Neural cell (in vitro differentiated cells): Measurements from ENCODE around the gene GRSF1. TPM values are rescaled to one million over a fixed set of nuclear protein-coding genes. Genes with fewer than 3 reads are reported as not detected.

Experiments used
- H2AFZ ChIP-seq: fragments of 200-600, 300-800 bp; sonication (generic), shearing (Covaris generic); 2 replicates; pipeline ENCODE4 v1.6.0; 2014; ENCODE audit warnings: low read depth, mild to moderate bottlenecking, antibody characterized with exemption, low read length, moderate library complexity
- H3F3A ChIP-seq: fragments of 200-600 bp; shearing (Covaris generic); 2 replicates; pipeline ENCODE4 v1.6.1; 2016; ENCODE audit warnings: mild to moderate bottlenecking, moderate library complexity, mixed read lengths, antibody characterized with exemption, low read length; ENCODE audit not compliant: insufficient read depth, poor library complexity, severe bottlenecking
- H3K27ac ChIP-seq: fragments of 200-600, 300-800 bp; sonication (generic), shearing (Covaris generic); 2 replicates; pipeline ENCODE4 v1.5.1; 2014; ENCODE audit warnings: mild to moderate bottlenecking, low read length, moderate library complexity
- H3K27me3 ChIP-seq: fragments of 300-800, 200-600 bp; sonication (generic), shearing (Covaris generic); 2 replicates; pipeline ENCODE4 v1.6.0; 2014; ENCODE audit warnings: mild to moderate bottlenecking, low read depth, low read length, moderate library complexity; ENCODE audit not compliant: insufficient read depth
- H3K36me3 ChIP-seq: fragments of 300-800, 200-600 bp; sonication (generic), shearing (Covaris generic); 2 replicates; pipeline ENCODE4 v1.5.1; 2014; ENCODE audit warnings: mild to moderate bottlenecking, antibody characterized with exemption, low read length, moderate library complexity; ENCODE audit not compliant: insufficient read depth
- H3K4me2 ChIP-seq: fragments of 300-800, 200-600 bp; sonication (generic), shearing (Covaris generic); 2 replicates; pipeline ENCODE4 v1.6.0; 2014; ENCODE audit warnings: mild to moderate bottlenecking, low read length
- H3K4me3 ChIP-seq: fragments of 300-800, 200-600 bp; sonication (generic), shearing (Covaris generic); 2 replicates; pipeline ENCODE4 v1.5.1; 2014; ENCODE audit warnings: mild to moderate bottlenecking, low read length, moderate library complexity
- H3K79me2 ChIP-seq: fragments of 200-600 bp; shearing (Covaris generic); replicated peaks from 2 replicates; pipeline ENCODE4 v1.6.0; 2014; ENCODE audit warnings: mild to moderate bottlenecking, low read length, moderate library complexity; ENCODE audit not compliant: insufficient read depth
- H3K9ac ChIP-seq: fragments of 300-800, 200-600 bp; sonication (generic), shearing (Covaris generic); 2 replicates; pipeline ENCODE4 v1.6.1; 2016; ENCODE audit warnings: mild to moderate bottlenecking, low read length, mixed read lengths
- H3K9me2 ChIP-seq: fragments of 200-600 bp; shearing (Covaris generic); 2 replicates; pipeline ENCODE4 v1.6.1; 2016; ENCODE audit warnings: mild to moderate bottlenecking, low read length, mixed read lengths; ENCODE audit not compliant: insufficient read depth
- H3K9me3 ChIP-seq: fragments of 200-600, 300-800 bp; sonication (generic), shearing (Covaris generic); 2 replicates; pipeline ENCODE4 v1.6.1; 2016; ENCODE audit warnings: mild to moderate bottlenecking, mixed run types, low read length, moderate library complexity, mixed read lengths
- H4K20me1 ChIP-seq: fragments of 200-600 bp; shearing (Covaris generic); 2 replicates; pipeline ENCODE4 v1.6.1; 2016; ENCODE audit warnings: mild to moderate bottlenecking, mixed run types; ENCODE audit not compliant: insufficient read depth
- CTCF ChIP-seq: fragments of 450-650 bp; IDR thresholded peaks from 2 replicates; pipeline ENCODE4 v1.5.1; 2014; ENCODE audit warnings: antibody characterized with exemption, mild to moderate bottlenecking, moderate library complexity; ENCODE audit not compliant: poor library complexity, severe bottlenecking
- EP300 ChIP-seq: fragments of 450-650 bp; conservative IDR thresholded peaks from 2 replicates; pipeline ENCODE4 v1.6.1; 2014; ENCODE audit warnings: antibody characterized with exemption, mild to moderate bottlenecking, moderate library complexity; ENCODE audit not compliant: poor library complexity, severe bottlenecking
- EZH2 ChIP-seq: fragments of 200-600, 300-800 bp; shearing (Covaris generic), sonication (generic); IDR thresholded peaks from 2 replicates; pipeline ENCODE4 v1.6.1; 2014; ENCODE audit warnings: antibody characterized with exemption, low read length, borderline replicate concordance, mild to moderate bottlenecking; ENCODE audit not compliant: insufficient read depth, poor library complexity, severe bottlenecking
- MXI1 ChIP-seq: fragments of 450-650 bp; conservative IDR thresholded peaks from 2 replicates; pipeline ENCODE4 v1.6.1; 2014; ENCODE audit warnings: antibody characterized with exemption, mild to moderate bottlenecking; ENCODE audit not compliant: poor library complexity, severe bottlenecking
- POLR2AphosphoS5 ChIP-seq: IDR thresholded peaks from 2 replicates; pipeline ENCODE4 v1.6.1; 2012
- RAD21 ChIP-seq: fragments of 450-650 bp; conservative IDR thresholded peaks from 2 replicates; pipeline ENCODE4 v1.6.1; 2014; ENCODE audit warnings: antibody characterized with exemption, mild to moderate bottlenecking, moderate library complexity
- REST ChIP-seq: IDR thresholded peaks from 2 replicates; pipeline ENCODE4 v1.6.1; 2012; ENCODE audit warnings: borderline replicate concordance
- SMC3 ChIP-seq: fragments of 450-650 bp; conservative IDR thresholded peaks from 2 replicates; pipeline ENCODE4 v1.6.1; 2014; ENCODE audit warnings: antibody characterized with exemption, mild to moderate bottlenecking, moderate library complexity; ENCODE audit not compliant: poor library complexity
- TAF1 ChIP-seq: IDR thresholded peaks from 2 replicates; pipeline ENCODE4 v1.6.1; 2012; ENCODE audit warnings: low read depth
- polyA plus RNA-seq: library from polyadenylated mRNA; depleted of rRNA; stranded (reverse); fragments of >200 nt; gene quantifications from 2 replicates; pipeline ENCODE4 v1.2.3, GENCODE V29; 2014

The GRSF1 gene
- polyA plus RNA-seq, 1 donor from 2014 or later: 85.5 TPM

GRCh38 chr4:70838666-70839588 is 763 bp downstream of the GRSF1 start:
- Histone ChIP-seq H3K4me3 (peak overlapping the region; percentile 98), H3K27ac (peak overlapping the region; percentile 91), H3K27me3 (no peaks in the 10 kb centered on the region), H2AFZ (peak overlapping the region; percentile 90), H4K20me1 (no peaks in the 10 kb centered on the region), H3F3A (no peaks in the 10 kb centered on the region), H3K4me2 (peak overlapping the region; percentile 94), H3K79me2 (peaks cover 37% of the 10 kb centered on the region), H3K9me3 (no peaks in the 10 kb centered on the region), H3K9ac (peak overlapping the region; percentile 88), H3K9me2 (no peaks in the 10 kb centered on the region), H3K36me3 (no peaks in the 10 kb centered on the region)
- no peak for TF ChIP-seq EP300
- no peak for TF ChIP-seq CTCF
- TF ChIP-seq RAD21: no peak
- peak; percentile 22 for TF ChIP-seq SMC3
- TF ChIP-seq POLR2AphosphoS5: peak; percentile 50
- TF ChIP-seq EZH2: no peak
- no peak for TF ChIP-seq TAF1
- TF ChIP-seq REST: peak; percentile 22
- no peak for TF ChIP-seq MXI1

- peak overlapping the region; percentile 98 for H3K4me3 ChIP-seq
- H4K20me1 ChIP-seq: no peaks in the 10 kb centered on the region
- no peaks in the 10 kb centered on the region for H3K9me2 ChIP-seq
- H3K9ac ChIP-seq: peak overlapping the region; percentile 88
- peaks cover 37% of the 10 kb centered on the region for H3K79me2 ChIP-seq
- no peaks in the 10 kb centered on the region for H3K36me3 ChIP-seq
- no peaks in the 10 kb centered on the region for H3F3A ChIP-seq
- no peaks in the 10 kb centered on the region for H3K9me3 ChIP-seq
- peak overlapping the region; percentile 94 for H3K4me2 ChIP-seq
- no peak overlapping the region for H2AFZ ChIP-seq
- no peak for TF ChIP-seq CTCF
- no peak for TF ChIP-seq SMC3
- TF ChIP-seq EZH2: no peak
- TF ChIP-seq RAD21: no peak
- TF ChIP-seq REST: no peak
- TF ChIP-seq TAF1: no peak
- no peak for TF ChIP-seq MXI1
- TF ChIP-seq POLR2AphosphoS5: no peak
- no peak for TF ChIP-seq EP300
- peak overlapping the region; percentile 91 for H3K27ac ChIP-seq
- no peaks in the 10 kb centered on the region for H3K27me3 ChIP-seq
These were observed 1.5 kb downstream of the GRSF1 start for GRCh38 chr4:70838204-70838603.
